GDM1 (cell line): ENCODE results near the gene ATP5F1B.
A peak's percentile ranks its signal among the peaks of the same experiment; 100 is the strongest.
"Not testable (repeated sequence)": the region's sequence is repeated elsewhere in the genome, so short reads cannot be mapped to it uniquely, and the experiment has no call there.

Experiments
- DNase-seq: peaks from one replicate; lab custom pipeline; 2025; lab: John Stamatoyannopoulos, UW

The ATP5F1B gene

DNA sequence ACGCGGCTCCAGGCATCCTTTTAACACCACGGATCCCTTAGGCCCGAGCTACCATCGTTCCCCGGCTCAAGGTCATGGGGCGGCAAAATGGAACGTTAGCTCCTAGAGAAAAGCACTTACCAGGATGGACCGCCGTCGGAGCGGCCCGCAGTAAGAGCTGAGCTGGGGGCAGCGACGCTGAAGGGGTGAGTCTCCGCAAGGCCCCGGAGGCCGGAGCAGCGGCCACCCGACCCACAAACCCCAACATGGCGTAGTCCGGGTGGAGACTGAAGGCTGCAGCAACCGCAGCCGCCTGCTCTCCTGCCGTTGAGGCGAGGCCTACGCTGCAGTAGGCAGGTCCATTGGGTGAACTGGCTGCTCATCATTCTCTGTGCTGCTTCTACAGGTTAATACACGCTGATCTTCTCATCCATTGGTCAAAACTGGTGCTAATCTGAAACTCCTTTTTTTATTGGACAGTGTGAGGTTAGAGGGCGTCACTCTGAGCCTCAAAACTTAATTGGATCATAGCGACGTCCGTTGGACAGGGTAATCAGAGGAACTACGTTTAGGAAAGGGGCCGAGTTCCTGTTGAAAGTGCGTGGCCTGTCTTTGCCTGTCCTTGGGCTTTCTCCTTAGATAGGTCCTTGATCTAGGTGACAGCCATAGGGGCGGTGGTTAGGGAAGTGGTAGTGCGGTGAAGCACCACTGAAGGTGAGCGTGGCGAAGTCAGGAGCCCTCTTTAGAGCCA lies at the start of gene ATP5F1B:
ATP5F1B (minus strand) TSS at position 268 of the 730 bp plus-strand sequence; CDS start at position 247, 21 bp downstream.
- peak; percentile 99 for DNase-seq

GRCh38 chr12:56694161-56694560 lies 48.4 kb upstream of the ATP5F1B start:
- no peak for DNase-seq

DNA sequence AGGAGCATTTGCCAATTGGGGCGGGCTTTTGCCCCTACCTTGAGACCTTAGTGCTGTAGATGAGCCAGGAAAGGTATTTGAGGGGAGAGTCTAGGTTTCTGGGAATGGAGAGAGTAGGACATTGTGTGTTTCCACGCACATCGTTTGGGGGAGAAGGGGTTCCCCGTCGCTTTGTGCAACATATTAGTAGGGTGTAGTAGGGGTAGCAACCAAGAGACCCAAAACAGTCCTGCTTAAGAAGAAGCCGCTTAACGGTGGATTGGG lies 43.0 kb upstream of the ATP5F1B start:
- no peak for DNase-seq

- DNase-seq = peak; percentile 97
These were observed 42.5 kb upstream of the ATP5F1B start, which contains the start of gene PTGES3 for GRCh38 chr12:56688129-56688845. Gene PTGES3 (minus strand): TSS chr12:56688284. CDS start chr12:56687999, 285 bp downstream.

DNA sequence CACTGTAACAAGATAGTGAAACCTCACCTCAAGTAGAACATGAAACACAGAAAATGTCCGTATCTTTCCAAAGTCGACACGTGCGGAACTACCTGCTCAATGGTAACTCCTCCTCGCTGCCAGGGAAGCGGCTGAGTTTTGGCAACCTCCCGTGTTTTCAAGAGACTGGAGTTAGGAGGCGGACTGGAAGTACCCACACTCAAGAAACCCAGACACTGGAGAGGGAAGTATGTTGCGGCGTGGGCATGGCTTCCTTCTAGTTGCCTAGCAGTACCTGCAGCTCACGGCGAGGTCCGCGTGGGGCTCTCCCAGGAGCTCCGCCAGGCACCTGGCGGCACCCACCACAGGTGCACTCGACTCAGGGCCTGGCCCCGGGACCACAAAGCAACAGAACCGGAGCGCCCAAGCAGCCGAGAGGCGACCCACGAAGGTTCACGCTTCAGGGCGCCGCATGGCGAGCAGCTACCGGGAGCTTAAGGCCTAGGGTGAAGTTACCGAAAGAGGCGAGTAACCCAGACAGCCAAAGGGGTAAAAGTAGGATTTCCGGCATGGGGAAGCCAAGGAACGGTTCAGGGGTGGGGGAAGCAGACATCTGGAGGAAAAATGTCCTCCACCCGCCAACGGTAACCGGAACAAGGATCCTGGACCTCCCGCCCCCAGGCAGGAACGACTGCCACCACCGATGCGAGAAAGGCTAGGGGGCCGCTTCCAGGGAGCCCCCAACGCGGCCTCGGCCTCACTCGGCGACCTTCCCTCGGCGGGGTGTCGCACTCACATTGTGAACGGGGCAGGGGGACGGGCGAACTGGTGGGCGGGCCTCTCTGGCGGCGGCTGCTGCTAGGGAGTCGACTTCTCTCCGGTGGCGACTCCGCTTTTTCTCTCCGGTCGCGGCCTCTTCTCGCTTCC lies 41.7 kb upstream of the ATP5F1B start:
- DNase-seq = peak; percentile 8

DNA sequence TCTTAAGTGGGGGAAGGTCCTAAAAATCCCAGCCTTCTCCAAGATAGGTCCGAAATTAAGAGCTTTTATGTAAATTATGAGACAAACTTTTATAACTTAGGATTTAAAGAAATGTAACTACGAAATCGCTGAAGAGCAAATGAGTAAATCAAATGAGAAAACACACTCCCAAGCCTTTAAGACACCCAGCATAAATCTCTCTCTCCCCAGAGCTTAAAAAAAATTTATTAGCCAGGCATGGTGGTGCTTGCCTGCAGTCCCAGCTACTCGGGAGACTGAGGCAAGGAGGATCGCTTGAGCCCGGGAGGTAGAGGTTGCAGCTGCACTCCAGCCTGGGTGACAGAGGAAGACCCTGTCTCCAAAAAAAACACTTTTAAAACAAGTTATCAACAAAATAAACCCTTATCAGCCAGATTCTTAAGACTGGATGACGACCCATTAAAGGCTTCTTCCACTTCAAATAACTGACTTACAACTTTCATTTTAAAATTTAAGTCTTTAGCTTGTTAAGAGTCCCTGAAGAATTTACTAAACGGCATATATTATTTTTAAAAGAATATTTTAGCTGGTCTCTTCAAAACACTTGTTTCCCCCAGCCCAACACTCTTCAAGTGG lies 39.1 kb upstream of the ATP5F1B start:
- DNase-seq = no peak

- no peak for DNase-seq
These were observed 36.5 kb upstream of the ATP5F1B start for GRCh38 chr12:56682323-56682722.

DNA sequence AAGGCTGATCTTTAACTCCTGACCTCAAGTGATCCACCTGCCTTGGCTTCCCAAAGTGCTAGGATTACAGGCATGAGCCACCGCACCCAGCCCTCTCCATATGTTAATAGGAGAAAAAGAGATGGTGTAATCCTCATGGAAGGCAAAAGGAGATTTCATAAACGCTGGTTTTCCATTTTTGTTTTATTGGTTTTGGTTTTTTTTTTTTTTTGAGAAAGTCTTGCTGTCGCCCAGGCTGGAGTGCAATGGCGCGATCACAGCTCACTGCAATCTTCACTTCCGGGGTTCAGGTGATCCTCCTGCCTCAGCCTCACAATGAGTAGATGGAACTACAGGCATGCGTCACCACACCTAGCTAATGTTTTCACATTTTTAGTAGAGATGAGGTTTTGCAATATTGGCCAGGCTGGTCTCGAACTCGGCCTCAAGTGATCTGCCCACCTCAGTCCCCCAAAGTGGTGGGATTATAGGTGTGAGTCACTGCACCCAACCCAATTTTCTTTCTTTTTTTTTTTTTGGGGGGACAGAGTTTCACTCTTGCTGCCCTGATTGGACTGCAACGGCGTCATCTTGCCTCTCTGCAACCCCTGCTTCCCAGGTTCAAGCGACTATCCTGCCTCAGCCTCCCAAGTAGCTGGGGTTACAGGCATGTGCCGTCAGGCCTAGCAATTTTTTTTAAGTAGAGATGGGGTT lies 34.2 kb upstream of the ATP5F1B start:
- no peak for DNase-seq

DNA sequence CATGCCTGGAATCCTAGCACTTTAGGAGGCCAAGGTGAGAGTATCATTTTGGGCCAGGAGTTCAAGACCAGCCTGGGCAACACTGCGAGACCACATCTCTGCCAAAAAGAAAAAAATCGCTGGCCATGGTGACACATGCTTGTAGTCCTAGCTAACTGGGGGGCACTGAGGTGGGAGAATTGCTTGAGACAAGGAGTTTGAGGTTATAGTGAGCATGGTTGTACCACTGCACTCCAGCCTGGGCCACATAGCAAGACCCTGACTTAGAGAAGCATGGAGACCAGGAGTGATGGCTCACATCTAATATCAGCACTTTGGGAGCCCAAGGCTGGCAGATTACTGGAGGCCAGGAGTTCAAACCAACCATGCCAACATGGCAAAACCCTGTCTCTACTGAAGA lies 33.1 kb upstream of the ATP5F1B start:
- DNase-seq = no peak

DNA sequence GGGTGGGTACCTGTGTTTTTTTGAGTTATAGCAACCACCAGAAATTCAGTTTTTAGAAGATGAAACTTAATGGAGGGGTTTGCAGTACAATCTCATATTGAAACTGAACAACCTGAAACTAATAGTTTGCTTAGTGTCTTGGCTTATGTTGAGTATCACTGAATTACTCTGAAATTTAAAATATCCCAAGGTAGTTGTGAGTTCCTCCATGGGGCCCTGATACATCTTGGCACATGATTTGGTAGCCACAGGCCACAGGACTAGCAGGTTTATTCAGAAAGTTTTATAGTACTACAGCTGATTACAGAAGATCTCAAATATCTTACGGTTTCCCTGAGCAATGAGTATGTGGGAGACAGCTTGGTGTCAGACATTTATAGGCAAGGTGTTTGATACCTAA lies 31.9 kb upstream of the ATP5F1B start:
- no peak for DNase-seq

DNA sequence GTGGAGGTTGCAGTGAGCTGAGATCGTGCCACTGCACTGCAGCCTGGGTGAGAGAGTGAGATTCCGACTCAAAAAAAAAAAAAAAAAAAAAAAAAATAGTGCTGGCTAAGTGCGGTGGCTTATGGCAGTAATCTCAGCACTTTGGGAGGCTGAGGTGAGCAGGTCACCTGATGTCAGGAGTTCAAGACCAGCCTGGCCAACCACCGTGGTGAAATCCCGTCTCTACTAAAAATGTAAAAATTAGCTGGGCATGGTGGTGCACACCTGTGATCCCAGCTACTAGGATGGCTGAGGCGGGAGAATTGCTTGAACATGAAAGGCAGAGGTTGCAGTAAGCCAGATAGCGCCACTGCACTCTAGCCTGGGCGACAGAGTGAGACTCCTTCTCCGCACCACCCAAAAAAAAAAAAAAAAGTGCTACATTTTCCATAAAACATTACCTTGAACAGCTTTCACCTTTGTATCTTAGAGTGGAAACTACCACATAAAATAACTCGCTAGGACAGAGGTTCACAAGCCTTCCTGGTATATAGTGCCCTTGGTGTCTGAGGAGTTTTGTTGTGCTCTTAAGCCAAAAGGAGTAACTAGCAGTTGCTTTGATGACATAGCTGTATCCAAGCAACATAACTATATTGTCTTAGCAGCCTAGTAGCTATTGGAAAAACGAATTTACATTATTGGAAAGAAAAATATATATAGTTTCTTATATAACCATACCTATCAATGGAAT lies 31.2 kb upstream of the ATP5F1B start:
- no peak for DNase-seq

GRCh38 chr12:56671608-56672007 lies 25.8 kb upstream of the ATP5F1B start:
- no peak for DNase-seq

DNA sequence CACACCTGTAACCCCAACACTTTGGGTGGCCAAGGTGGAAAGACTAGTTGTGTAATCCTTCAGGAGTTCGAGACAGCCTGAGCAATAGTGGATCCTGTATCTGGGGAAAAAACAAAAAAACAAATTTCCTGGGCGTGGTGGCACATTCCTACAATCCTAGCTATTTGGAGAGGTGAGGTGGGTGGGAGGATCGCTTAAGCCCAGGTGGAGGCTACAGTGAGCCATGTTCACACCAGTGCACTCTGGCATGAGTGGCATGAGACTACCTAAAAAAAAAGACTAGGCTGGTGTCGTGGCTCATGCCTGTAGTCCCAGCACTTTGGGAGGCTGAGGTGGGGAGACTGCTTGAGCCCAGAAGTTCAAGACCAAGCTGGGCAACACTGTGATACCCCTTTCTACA lies 25.1 kb upstream of the ATP5F1B start:
- no peak for DNase-seq

GRCh38 chr12:56668197-56668457 lies 22.3 kb upstream of the ATP5F1B start:
- no peak for DNase-seq

- DNase-seq = no peak
These were observed 16.3 kb upstream of the ATP5F1B start for GRCh38 chr12:56661979-56662638.

DNA sequence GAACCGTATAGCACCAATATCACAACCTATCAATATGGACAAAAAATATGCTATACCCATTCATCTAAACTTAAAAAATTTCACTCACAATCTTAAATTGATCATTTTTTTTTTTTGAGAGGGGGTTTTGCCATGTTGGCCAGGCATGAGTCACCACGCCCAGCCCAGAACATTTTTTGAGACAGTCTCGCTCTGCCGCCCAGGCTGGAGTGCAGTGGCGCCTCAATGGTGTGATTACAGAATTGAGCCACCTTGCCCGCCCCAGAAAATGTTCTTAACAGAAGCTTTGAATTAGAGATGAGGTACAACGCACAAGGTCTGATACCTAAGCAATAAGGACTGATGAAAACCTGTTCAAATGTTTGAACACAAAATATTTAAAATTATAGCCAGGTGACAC lies 15.8 kb upstream of the ATP5F1B start:
- no peak for DNase-seq

DNA sequence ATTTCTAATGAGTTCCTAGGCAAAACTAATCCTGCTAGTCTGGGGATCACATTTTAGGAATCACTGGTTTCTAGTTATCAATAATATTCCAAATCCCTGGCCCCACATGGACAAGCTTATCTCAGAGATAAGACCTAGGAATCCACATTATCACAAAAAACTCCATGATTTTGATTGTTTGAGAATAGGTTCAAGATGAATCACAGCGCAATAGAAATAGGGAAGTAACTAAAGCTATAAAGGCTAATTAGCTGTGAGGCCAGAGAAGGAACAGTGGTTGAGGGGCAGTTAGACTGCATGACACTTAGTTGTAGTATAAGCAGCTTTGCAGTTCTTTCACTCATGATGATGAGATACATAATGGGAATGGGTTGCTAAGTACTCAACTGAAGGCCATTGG lies 13.1 kb upstream of the ATP5F1B start:
- DNase-seq = no peak

DNA sequence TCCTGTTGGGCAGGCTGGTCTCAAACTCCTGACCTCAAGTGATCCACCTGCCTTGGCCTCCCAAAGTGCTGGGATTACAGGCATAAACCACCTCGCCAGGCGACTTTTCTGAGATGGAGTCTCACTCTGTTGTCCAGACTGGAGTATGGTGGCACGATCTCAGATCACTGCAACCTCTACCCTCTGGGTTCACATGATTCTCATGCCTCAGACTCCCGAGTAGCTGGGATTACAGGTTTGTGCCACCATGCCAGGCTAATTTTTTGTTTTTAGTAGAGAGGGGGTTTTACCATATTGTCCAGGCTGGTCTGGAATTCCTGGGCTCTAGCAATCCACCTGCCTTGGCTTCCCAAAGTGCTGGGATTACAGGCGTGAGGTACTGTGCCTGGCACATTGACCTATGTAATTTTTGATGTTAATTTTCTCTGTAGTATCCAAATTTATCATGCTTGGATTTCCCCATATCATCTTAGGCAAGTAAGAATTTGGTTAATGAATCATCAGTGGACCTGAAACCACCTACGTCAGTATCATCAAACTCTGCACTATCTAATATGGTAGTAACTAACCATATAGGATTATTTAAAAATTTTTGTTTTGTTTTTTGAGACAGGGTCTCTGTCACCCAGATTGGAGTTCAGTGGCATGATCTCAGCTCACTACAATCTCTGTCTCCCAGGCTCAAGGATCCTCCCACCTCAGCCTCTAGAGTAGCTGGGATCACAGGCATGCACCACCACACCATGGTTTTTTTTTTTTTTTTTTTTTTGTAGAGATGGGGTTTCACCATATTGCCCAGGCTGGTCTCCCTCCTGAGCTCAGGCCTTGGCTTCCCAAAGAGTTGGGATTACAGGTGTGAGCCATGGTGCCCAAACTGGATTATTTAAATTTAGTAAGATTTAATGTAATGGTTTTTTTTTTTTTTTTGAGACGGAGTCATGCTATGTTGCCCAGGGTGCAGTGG lies 11.9 kb upstream of the ATP5F1B start:
- DNase-seq = no peak

DNA sequence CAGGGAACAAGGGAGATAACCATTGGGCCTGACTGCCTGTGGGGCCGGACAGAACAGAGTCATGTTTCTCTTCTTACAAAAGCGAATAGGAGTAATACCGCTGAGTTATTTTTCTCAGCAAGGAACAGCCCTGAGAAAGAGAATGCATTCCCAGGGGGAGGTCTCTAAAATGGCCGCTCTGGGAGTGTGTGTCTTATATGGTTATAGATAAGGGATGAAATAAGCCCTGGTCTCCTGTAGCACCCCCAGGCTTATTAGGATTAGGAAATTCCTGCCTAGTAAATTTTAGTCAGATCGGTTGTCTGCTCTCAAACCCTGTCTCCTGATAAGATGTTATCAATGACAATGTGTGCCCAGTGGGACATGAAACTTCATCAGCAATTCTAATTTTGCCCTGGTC lies 8.0 kb upstream of the ATP5F1B start:
- not testable (repeated sequence) for DNase-seq

- not testable (repeated sequence) for DNase-seq
These were observed 2.2 kb upstream of the ATP5F1B start for GRCh38 chr12:56648023-56648422.
